NCI-H2227 (cell line): Measurements from ENCODE around the gene TAF1.
"Not testable (repeated sequence)": the region's sequence is repeated elsewhere in the genome, so short reads cannot be mapped to it uniquely, and the experiment has no call there.

ENCODE experiments used
- DNase-seq: peaks from one replicate; lab custom pipeline; 2025; ENCODE audit not compliant: unreplicated experiment; lab: John Stamatoyannopoulos, UW

TAF1 gene

DNA sequence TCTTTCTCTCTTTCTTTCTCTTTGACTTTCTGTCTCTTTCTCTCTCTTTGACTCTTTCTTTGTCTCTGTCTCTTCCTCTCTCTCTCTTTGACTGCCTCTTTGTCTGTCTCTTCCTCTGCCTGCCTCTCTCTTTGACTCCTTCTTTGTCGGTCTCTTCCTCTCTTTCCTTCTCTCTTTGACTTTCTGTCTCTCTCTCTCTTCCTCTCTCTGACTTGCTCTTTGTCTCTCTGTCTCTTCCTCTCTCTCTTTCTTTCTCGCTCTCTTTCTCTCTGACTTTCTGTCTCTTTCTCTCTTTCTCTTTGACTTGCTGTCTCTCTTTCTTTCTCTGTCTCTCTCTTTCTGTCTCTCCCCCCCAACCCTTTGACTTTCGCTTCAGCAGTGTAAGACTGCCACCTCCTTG lies 130.3 kb downstream of the TAF1 start:
- no peak for DNase-seq

DNA sequence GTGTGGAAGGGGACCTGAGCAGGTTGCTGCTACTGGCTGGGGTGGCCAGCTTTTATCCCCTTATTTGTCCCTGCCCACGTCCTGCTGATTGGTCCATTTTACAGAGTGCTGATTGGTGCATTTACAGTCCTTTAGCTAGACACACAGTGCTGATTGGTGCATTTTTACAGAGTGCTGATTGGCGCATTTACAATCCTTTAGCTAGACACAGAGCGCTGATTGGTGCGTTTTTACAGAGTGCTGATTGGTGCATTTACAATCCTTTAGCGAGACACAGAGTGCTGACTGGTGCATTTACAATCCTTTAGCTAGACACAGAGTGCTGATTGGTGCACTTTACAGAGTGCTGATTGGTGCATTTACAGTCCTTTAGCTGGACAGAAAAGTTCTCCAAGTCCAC lies 135.9 kb downstream of the TAF1 start:
- DNase-seq = not testable (repeated sequence)

DNA sequence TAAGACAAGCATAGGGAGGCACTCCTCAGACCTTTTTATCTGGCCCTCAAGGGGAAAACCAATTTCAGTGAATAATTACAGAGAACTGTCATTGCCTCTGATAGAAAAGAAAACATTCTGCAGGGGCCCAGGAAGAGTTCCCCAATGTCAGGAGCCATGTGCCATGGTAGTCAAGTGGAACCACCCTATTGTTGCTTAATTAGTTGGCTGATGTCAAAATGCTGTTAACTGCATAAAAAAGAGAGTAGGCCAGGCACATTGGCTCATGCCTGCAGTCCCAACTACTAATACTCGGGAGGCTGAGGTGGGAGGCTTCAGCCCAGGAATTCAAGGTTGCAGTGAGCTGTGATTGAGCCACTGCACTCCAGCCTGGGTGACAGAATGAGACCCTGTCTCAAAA lies 138.2 kb downstream of the TAF1 start:
- DNase-seq = no peak

DNA sequence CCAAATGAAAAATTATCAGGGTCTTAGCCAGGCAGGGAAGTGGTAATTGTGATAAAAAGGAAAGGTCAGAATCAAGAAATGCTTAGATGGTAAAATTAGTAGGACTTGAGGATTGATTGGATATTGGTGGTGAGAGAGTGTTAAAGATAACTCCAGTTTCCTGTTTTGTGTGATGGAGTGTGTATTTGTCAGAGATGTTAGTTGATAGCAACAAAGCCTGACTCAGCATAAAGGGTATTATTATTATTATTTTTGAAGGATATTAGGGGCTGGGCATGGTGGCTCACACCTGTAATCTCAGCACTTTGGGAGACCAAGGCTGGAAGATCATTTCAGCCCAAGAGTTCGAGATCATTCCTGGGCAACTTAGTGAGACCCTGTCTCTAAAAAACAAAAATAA lies 143.1 kb downstream of the TAF1 start:
- DNase-seq = no peak

DNA sequence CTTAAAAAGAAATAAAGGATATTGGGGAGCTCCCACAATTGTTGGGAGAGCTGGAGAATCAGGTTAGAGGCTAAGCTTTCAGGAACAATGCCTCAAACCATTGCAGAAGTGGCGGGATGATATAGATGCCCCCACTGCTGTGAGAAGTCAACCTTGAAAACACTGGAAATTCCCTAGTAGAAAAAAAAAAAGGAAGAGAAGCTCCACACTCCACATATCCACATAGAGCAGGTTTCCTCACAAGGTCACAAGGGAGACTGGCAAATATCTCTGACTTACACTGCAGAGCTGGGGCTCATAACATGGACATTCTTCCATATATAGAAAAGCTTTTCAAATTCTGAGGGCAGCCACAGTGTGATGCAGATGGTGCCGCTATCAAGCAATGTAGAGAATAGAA lies 144.0 kb downstream of the TAF1 start:
- DNase-seq = no peak

DNA sequence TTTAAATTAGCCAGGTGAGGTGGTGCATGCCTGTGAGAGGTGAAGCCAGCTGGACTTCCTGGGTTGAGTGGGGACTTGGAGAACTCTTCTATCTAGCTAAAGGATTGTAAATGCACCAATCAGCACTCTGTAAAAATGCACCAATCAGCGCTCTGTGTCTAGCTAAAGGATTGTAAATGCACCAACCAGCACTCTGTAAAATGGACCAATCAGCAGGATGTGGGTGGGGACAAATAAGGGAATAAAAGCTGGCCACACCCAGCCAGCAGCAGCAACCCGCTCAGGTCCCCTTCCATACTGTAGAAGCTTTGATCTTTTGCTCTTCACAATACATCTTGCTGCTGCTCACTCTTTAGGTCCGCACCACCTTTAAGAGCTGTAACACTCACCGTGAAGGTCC lies 147.6 kb downstream of the TAF1 start:
- DNase-seq = not testable (repeated sequence)

DNA sequence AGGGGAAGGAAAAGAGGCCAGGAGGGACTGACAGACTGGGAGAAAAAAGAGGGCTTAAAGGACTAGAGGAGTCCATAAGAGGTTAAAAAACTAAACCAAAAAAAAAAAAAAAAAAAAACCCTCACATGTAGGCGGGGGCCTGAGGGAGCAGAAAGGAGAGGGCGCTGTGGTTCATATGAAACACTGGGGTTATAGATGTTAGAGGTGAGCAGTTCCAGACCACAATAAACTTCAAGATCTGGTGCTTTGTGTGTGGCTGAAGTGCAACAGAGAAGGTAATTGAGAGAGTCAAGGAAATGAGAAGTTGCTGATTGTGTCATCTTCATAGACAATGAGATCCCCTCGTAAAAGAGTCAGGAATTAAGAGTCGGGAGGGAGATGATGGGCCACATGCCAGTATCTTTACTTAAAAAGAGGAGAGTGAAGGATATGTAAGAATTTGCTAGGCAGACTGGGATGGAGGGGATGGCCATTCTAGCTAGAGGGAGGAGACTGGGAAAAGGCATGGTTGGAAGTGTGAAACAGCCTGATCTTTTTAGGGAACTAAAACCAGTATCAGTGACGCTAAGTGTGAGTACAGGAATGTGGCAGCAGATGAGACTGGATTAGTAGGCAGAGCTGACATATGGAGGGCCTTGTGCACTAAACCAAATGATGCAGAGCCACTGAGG lies 148.3 kb downstream of the TAF1 start:
- no peak for DNase-seq

DNA sequence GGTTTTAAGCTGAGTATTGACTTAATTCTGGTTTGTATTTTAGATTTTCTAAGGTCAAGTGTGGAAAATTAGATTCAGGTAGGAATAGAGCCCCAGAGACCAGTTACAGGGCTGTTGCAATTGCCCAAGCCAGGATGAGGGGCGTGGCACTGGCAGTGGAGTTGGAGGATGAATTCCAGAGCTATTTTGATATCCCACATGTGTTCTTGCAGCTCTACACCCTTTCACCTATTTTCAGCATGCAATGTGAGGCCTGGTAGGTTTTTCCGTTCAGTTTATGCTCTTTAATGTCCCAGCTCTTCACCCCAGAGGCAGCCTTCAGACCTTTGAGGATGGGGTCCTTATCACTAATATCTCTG lies 148.9 kb downstream of the TAF1 start:
- DNase-seq = no peak
